ENCODE data around the gene ACTL8.

GRCh38 chr1:17819129-17819802, 64.1 kb downstream of the ACTL8 start:
- TF ChIP-seq TAF1 (IDR thresholded peaks at IDR 0.05; ENCODE audit: borderline replicate concordance, low read depth, low read length) (no peak), POLR2A (IDR thresholded peaks at IDR 0.05; ENCODE audit: low read depth, low read length) (no peak), POLR2AphosphoS5 (IDR thresholded peaks at IDR 0.05; ENCODE audit: low read depth, low read length) (no peak)
